Thoracic aorta (tissue), 2 donors: ENCODE data around the gene OR10G3. TPM values are rescaled to one million over a fixed set of nuclear protein-coding genes. Genes with fewer than 3 reads are reported as not detected.

Experiments used
- ATAC-seq: fragments of 150-250 bp; one replicate; pipeline ENCODE4 v1.8.0; 2017; ENCODE audit warnings: low read depth; ENCODE audit not compliant: insufficient number of reproducible peaks, low FRiP score
- DNase-seq: peaks from one replicate; pipeline ENCODE4 v3.0.0-alpha.2; 2020; ENCODE audit warnings: low spot score
- H3K27ac ChIP-seq, 2 donors: fragments of 200-600 bp; sonication (generic); 1 replicate in 1 of 2; 2 replicates in 1 of 2; pipeline ENCODE4 v1.5.1; 2016; ENCODE audit warnings: mild to moderate bottlenecking in 2 of 2, moderate library complexity in 2 of 2
- H3K27me3 ChIP-seq: fragments of 200-600 bp; sonication (generic); replicated peaks from 2 replicates; pipeline ENCODE4 v1.6.0; 2016; ENCODE audit warnings: mild to moderate bottlenecking; ENCODE audit not compliant: insufficient read depth
- H3K36me3 ChIP-seq: fragments of 200-600 bp; sonication (generic); one replicate; pipeline ENCODE4 v1.5.1; 2016
- H3K4me1 ChIP-seq, 2 donors: fragments of 200-600 bp; sonication (generic); 1 replicate in 1 of 2; 2 replicates in 1 of 2; pipeline versions ENCODE4 v1.5.1 to v1.6.0; 2016; ENCODE audit warnings: low read depth in 2 of 2, mild to moderate bottlenecking in 1 of 2; ENCODE audit not compliant: control insufficient read depth in 1 of 2
- H3K4me3 ChIP-seq: fragments of 200-600 bp; sonication (generic); 2 replicates; pipeline ENCODE4 v1.5.1; 2016; ENCODE audit warnings: mild to moderate bottlenecking
- H3K9me3 ChIP-seq: fragments of 200-600 bp; sonication (generic); 2 replicates; pipeline ENCODE4 v1.5.1; 2016
- total RNA-seq, 2 donors: library from RNA; depleted of rRNA; stranded (reverse); fragments of >200 nt; gene quantifications; one replicate each; pipeline versions ENCODE4 v1.1.0 to v1.2.3, GENCODE V29; 2016
- TF ChIP-seq, protein P1 (sequence below): fragments of 200-600 bp; sonication (generic); IDR thresholded peaks from one replicate; pipeline ENCODE4 v1.5.1; 2019; ENCODE audit warnings: antibody characterized with exemption

The OR10G3 gene
- total RNA-seq, 2 donors from 2014 or later, result not detected

DNA sequence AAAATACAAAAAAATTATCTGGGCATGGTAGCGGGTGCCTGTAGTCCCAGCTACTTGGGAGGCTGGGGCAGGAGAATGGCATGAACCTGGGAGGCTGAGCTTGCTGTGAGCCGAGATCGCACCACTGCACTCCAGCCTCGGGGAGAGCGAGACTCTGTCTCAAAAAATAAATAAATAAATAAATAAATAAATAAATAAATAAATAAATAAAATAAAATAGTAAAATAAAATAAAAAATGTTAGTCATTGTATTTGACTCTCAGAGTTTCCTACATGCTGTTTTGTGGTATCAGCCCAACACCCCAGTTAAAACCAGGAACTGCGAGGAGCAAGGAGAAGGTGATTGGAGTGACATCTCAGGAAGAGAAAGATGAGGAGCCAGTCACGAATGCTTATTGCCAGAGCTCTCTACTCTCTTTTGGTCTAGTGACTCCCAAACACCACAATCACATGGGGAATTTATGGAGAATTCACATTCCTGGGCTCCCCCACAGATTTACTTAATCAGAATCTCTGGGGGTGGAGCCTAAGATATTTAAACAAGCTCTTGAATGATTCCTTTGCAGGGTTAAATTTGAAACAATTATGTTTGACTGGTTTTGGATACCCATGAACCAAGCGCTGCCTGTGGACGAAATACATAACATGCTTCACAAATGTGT, 38.3 kb downstream of the OR10G3 start:
- ATAC-seq (no peak), DNase-seq (no peak)
- TF ChIP-seq, protein P1, sequence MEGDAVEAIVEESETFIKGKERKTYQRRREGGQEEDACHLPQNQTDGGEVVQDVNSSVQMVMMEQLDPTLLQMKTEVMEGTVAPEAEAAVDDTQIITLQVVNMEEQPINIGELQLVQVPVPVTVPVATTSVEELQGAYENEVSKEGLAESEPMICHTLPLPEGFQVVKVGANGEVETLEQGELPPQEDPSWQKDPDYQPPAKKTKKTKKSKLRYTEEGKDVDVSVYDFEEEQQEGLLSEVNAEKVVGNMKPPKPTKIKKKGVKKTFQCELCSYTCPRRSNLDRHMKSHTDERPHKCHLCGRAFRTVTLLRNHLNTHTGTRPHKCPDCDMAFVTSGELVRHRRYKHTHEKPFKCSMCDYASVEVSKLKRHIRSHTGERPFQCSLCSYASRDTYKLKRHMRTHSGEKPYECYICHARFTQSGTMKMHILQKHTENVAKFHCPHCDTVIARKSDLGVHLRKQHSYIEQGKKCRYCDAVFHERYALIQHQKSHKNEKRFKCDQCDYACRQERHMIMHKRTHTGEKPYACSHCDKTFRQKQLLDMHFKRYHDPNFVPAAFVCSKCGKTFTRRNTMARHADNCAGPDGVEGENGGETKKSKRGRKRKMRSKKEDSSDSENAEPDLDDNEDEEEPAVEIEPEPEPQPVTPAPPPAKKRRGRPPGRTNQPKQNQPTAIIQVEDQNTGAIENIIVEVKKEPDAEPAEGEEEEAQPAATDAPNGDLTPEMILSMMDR, result no peak
- Histone ChIP-seq H3K9me3 (no peaks in the 10 kb centered on the region), H3K36me3 (no peaks in the 10 kb centered on the region), H3K27me3 (no peaks in the 10 kb centered on the region), H3K27ac (no peak overlapping the region), H3K4me1 (peaks cover 0 to 3% of the 10 kb centered on the region in 2 donors), H3K4me3 (no peak overlapping the region)

DNA sequence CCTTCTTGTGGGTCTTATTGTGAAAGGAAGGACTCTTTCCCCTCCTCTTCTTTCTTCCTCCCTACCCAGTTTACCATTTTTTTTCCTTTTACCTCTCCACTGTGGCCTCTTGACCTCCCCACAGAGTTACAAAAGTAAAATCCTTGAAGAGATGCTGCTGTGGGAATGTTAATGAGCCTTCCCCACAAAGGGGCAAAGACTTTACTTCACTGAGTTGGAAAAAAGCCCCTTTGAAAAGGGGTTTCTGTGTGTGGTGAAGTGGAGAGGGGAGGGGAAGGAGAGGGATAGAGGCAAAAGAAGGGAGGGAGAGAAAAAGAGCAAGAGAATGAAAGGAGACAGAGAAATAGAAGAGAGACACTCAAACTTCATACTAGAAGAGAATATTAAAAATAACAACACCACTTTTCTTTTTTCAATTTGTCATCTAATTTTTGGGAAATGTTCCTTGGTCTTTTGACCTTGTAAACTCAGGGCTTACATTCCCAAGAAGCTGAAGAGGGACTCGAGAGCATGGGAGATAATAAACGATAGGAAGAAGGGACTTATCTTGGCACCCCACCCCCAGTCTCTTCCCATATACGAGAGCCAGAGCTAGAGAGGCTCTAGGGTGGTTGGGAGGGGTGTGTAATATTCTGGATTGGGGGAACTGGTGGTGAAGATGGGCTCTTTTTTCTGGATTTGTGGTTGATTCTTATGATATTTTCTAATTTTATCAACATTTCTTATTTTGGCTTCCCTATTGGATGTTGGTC, 40.5 kb downstream of the OR10G3 start:
- H3K27me3 ChIP-seq, result no peaks in the 10 kb centered on the region
- H3K36me3 ChIP-seq, result no peaks in the 10 kb centered on the region
- H3K4me1 ChIP-seq, result peaks cover 0 to 5% of the 10 kb centered on the region in 2 donors
- H3K9me3 ChIP-seq, result no peaks in the 10 kb centered on the region
- no peak overlapping the region for H3K27ac ChIP-seq
- no peak for ATAC-seq
- TF ChIP-seq, protein P1, result no peak
- DNase-seq, result no peak
- H3K4me3 ChIP-seq, result no peak overlapping the region

GRCh38 chr14:21537090-21537424, 42.8 kb downstream of the OR10G3 start:
- Histone ChIP-seq H3K27me3 (no peaks in the 10 kb centered on the region), H3K4me3 (no peak overlapping the region), H3K27ac (no peak overlapping the region), H3K36me3 (no peaks in the 10 kb centered on the region), H3K4me1 (peaks cover 0 to 5% of the 10 kb centered on the region in 2 donors), H3K9me3 (no peaks in the 10 kb centered on the region)
- ATAC-seq, result no peak
- no peak for DNase-seq
- TF ChIP-seq, protein P1, result no peak

- H3K9me3 ChIP-seq, result no peaks in the 10 kb centered on the region
- ATAC-seq (no peak), DNase-seq (no peak)
- TF ChIP-seq, protein P1, result no peak
- no peaks in the 10 kb centered on the region for H3K36me3 ChIP-seq
- H3K4me3 ChIP-seq, result peak overlapping the region; percentile 33
- H3K4me1 ChIP-seq, result peaks cover 0 to 5% of the 10 kb centered on the region in 2 donors
- no peak overlapping the region for H3K27ac ChIP-seq
- H3K27me3 ChIP-seq, result no peaks in the 10 kb centered on the region
These were observed 43.3 kb downstream of the OR10G3 start for GRCh38 chr14:21536418-21537089.
